ENCODE measurements around the gene CXorf66. TPM values are rescaled to one million over a fixed set of nuclear protein-coding genes. Genes with fewer than 3 reads are reported as not detected.

Gene CXorf66
- total and polyA plus RNA-seq, 2 of the 8 experiments (the other 6 are each of a cell fraction or from before 2014, with no cell fraction given): not detected

- Histone ChIP-seq H2BK5ac (ENCODE audit: low read depth, low read length) (no peak overlapping the region), H4K5ac (ENCODE audit: insufficient read length, low read depth, low read length) (no peak overlapping the region), H2BK20ac (ENCODE audit: low read length) (peak overlapping the region; percentile 86; the same call in 1 of the 2 replicates), H3K4me3 (ENCODE audit: extremely low read depth in 1 of 4, insufficient read depth in 2 of 4, low read depth in 3 of 4, low read length in 4 of 4) (peak overlapping the region in 1 of 4 experiments; percentile 39; a peak in 1 of 8 replicates), H2BK12ac (ENCODE audit: low read depth, low read length) (peak overlapping the region; percentile 75; the same call in 1 of the 2 replicates), H4K8ac (ENCODE audit: extremely low read depth, insufficient read depth, low read length) (no peak overlapping the region), H3K23ac (ENCODE audit: insufficient read length) (no peak overlapping the region), H3K36me3 (ENCODE audit: control insufficient read depth in 2 of 4, insufficient read depth in 4 of 4, low read length in 3 of 4) (no peaks in the 10 kb centered on the region), H3K23me2 (ENCODE audit: low read depth, low read length) (peaks cover 2% of the 10 kb centered on the region; the same call in 1 of the 2 replicates), H3K18ac (ENCODE audit: extremely low read depth, low read length) (no peak overlapping the region), H3K79me1 (ENCODE audit: low read depth, low read length) (no peaks in the 10 kb centered on the region), H4K20me1 (replicated peaks in 1 of 2; ENCODE audit: control insufficient read depth in 1 of 2, insufficient read depth in 2 of 2, low read length in 2 of 2) (no peaks in the 10 kb centered on the region), H3K9me3 (ENCODE audit: insufficient read depth in 2 of 2, low read depth in 1 of 2, low read length in 1 of 2) (no peaks in the 10 kb centered on the region), H3K14ac (ENCODE audit: insufficient read length) (no peak overlapping the region), H3K9ac (replicated peaks in 1 of 4; ENCODE audit: extremely low read depth in 1 of 4, low read depth in 3 of 4, low read length in 3 of 4) (no peak overlapping the region), H3K4ac (replicated peaks; ENCODE audit: insufficient read length, low read depth, low read length) (no peak overlapping the region), H3K79me2 (ENCODE audit: control insufficient read depth in 1 of 2, insufficient read depth in 2 of 2, low read length in 2 of 2) (peaks cover 0 to 5% of the 10 kb centered on the region in 2 experiments; a peak in 2 of 4 replicates), H3K4me1 (replicated peaks in 1 of 4; ENCODE audit: control insufficient read depth in 3 of 4, insufficient read depth in 4 of 4, low read length in 3 of 4) (peaks cover 0 to 7% (median 1%) of the 10 kb centered on the region in 4 experiments; a peak in 3 of 7 replicates), H3K27ac (ENCODE audit: low read depth, low read length) (no peak overlapping the region), H2BK15ac (ENCODE audit: low read length) (no peak overlapping the region), H2AFZ (ENCODE audit: low read length) (peak overlapping the region; percentile 22; the same call in 1 of the 2 replicates), H3K56ac (replicated peaks; ENCODE audit: insufficient read length, low read depth, low read length) (no peak overlapping the region), H2BK120ac (replicated peaks; ENCODE audit: low read depth, low read length) (no peak overlapping the region), H2AK5ac (ENCODE audit: low read depth, low read length) (no peak overlapping the region), H3K4me2 (ENCODE audit: insufficient read depth in 1 of 2, low read depth in 2 of 2, low read length in 2 of 2) (peak overlapping the region; percentile 54 to 58), H4K91ac (replicated peaks; ENCODE audit: insufficient read length, low read length) (no peak overlapping the region), H3K27me3 (replicated peaks in 1 of 4; ENCODE audit: control insufficient read depth in 3 of 4, extremely low read depth in 1 of 4, insufficient read depth in 3 of 4, low read length in 3 of 4) (no peaks in the 10 kb centered on the region)
- FAIRE-seq (no peak), DNase-seq (ENCODE audit: low read depth in 1 of 2, low spot score in 2 of 2) (no peak)
- TF ChIP-seq SP1 (IDR thresholded peaks at IDR 0.05; ENCODE audit: low read depth, low read length) (no peak), RAD21 (IDR thresholded peaks at IDR 0.05 in 1 of 2, conservative IDR thresholded peaks at IDR 0.05 in 1 of 2; ENCODE audit: low read depth in 2 of 2, low read length in 2 of 2) (peak in 1 of 2 experiments; percentile 13; a peak in 2 of 4 replicates), CTCF (IDR thresholded peaks at IDR 0.05; ENCODE audit: control extremely low read depth in 1 of 3, insufficient read depth in 1 of 3, low read depth in 1 of 3, low read length in 3 of 3) (peak in 2 of 3 experiments; percentile 13 to 31; a peak in 1 of 4 replicates)
- ChIA-PET CTCF (ENCODE audit: partially characterized antibody) (interaction anchor here (0.6 to 2.5 kb wide), 9 partner anchors 13 to 955 kb away, joined by 3 to 12 read pairs (median 4); no protein-coding TSS in a partner anchor), POLR2A (ENCODE audit: partially characterized antibody) (interaction anchor here (0.7 kb wide), 1 partner anchor 12 kb away, joined by 3 read pairs; no protein-coding TSS in a partner anchor)
These were observed 29.1 kb downstream of the CXorf66 start for GRCh38 chrX:139936259-139936658.

Measured in H1 (cell line).